ENCODE data around the gene CDC20. TPM values are rescaled to one million over a fixed set of nuclear protein-coding genes. Genes with fewer than 3 reads are reported as not detected.

The CDC20 gene
- total and polyA plus RNA-seq, 12 donors: 0.32 to 12.8 (median 2.3) TPM

DNA sequence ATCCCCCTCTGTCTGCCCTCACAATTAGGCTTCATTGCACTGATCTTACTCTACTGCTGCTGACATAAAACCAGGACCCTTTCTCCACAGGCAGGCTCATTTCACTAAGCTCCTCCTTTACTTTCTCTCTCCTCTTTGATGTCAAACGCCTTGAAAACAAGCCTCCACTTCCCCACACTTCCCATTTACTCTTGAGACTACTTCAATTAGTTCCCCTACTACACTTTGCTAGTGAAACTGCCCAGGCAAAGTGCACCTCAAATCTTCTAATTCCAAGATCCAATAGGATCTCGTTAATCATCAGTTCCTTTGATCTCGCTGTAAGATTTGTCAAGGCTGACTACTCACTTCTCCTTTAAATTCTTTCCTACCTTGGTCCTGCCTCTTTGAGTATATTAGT lies 5.9 kb upstream of the CDC20 start:
- Histone ChIP-seq H3K4me1 (replicated peaks in 1 of 2) (peaks cover 0 to 13% of the 10 kb centered on the region in 2 donors), H3K9me3 (replicated peaks in 1 of 3) (no peaks in the 10 kb centered on the region), H3K4me3 (no peak overlapping the region), H3K27me3 (no peaks in the 10 kb centered on the region), H3K36me3 (replicated peaks in 1 of 2) (no peaks in the 10 kb centered on the region), H3K27ac (no peak overlapping the region)
- no peak for DNase-seq
- 46 to 57% (median 53%) methylated on average over 3 of the region's 3 CpGs for WGBS, 4 donors
- TF ChIP-seq, protein P1, sequence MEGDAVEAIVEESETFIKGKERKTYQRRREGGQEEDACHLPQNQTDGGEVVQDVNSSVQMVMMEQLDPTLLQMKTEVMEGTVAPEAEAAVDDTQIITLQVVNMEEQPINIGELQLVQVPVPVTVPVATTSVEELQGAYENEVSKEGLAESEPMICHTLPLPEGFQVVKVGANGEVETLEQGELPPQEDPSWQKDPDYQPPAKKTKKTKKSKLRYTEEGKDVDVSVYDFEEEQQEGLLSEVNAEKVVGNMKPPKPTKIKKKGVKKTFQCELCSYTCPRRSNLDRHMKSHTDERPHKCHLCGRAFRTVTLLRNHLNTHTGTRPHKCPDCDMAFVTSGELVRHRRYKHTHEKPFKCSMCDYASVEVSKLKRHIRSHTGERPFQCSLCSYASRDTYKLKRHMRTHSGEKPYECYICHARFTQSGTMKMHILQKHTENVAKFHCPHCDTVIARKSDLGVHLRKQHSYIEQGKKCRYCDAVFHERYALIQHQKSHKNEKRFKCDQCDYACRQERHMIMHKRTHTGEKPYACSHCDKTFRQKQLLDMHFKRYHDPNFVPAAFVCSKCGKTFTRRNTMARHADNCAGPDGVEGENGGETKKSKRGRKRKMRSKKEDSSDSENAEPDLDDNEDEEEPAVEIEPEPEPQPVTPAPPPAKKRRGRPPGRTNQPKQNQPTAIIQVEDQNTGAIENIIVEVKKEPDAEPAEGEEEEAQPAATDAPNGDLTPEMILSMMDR (IDR thresholded peaks at IDR 0.05): no peak
- no peak for TF ChIP-seq POLR2A (IDR thresholded peaks at IDR 0.05)
- intact Hi-C loops (cut with DNase I): loop anchor here in 1 of 2 donors (5.0 kb wide), 1 partner anchor 116 kb away; no protein-coding TSS in a partner anchor

- 60 to 79% (median 73%) methylated on average over 2 of the region's 2 CpGs for WGBS, 4 donors
- H3K4me3 ChIP-seq: no peak overlapping the region
- intact Hi-C loops (cut with DNase I): loop anchor here in 1 of 2 donors (5.0 kb wide), 1 partner anchor 117 kb away; no protein-coding TSS in a partner anchor
- H3K27me3 ChIP-seq: no peaks in the 10 kb centered on the region
- H3K4me1 ChIP-seq (replicated peaks in 1 of 2): peaks cover 5 to 23% of the 10 kb centered on the region in 2 donors
- no peak for DNase-seq
- TF ChIP-seq POLR2A (IDR thresholded peaks at IDR 0.05): no peak
- TF ChIP-seq, protein P1 (IDR thresholded peaks at IDR 0.05): no peak
- no peak overlapping the region for H3K27ac ChIP-seq
- no peaks in the 10 kb centered on the region for H3K9me3 ChIP-seq (replicated peaks in 1 of 3)
- H3K36me3 ChIP-seq (replicated peaks in 1 of 2): no peaks in the 10 kb centered on the region
Observed at GRCh38 chr1:43354471-43354870, 4.3 kb upstream of the CDC20 start.

DNA sequence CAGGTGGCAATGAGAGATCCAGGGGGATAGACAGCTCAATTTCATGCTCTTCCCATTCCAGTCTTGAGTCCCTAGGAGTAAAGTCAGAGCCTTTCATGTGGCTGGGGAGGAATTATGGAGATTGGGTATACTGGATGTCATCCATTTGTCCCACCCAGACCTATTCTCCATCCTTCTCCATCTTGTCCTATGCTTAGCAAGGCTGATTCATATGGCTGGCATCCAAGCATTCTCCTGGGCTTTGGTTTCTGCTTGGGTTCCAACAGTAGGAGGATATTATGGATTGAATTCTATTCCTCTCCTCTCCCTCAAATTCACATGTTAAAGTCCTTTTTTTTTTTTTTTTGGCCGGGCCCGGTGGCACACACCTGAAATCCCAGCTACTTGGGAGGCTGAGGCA lies 3.8 kb upstream of the CDC20 start:
- Histone ChIP-seq H3K27me3 (no peaks in the 10 kb centered on the region), H3K4me1 (replicated peaks in 1 of 2) (peaks cover 5 to 19% of the 10 kb centered on the region in 2 donors), H3K27ac (no peak overlapping the region), H3K36me3 (replicated peaks in 1 of 2) (no peaks in the 10 kb centered on the region), H3K4me3 (no peak overlapping the region), H3K9me3 (replicated peaks in 1 of 3) (no peaks in the 10 kb centered on the region)
- 85 to 100% (median 94%) methylated on average over 2 of the region's 2 CpGs for WGBS, 4 donors
- no peak for TF ChIP-seq POLR2A (IDR thresholded peaks at IDR 0.05)
- TF ChIP-seq, protein P1 (IDR thresholded peaks at IDR 0.05): no peak
- DNase-seq: no peak
- intact Hi-C loops (cut with DNase I): loop anchor here (5.0 kb wide), 1 partner anchor 118 kb away; no protein-coding TSS in a partner anchor

DNA sequence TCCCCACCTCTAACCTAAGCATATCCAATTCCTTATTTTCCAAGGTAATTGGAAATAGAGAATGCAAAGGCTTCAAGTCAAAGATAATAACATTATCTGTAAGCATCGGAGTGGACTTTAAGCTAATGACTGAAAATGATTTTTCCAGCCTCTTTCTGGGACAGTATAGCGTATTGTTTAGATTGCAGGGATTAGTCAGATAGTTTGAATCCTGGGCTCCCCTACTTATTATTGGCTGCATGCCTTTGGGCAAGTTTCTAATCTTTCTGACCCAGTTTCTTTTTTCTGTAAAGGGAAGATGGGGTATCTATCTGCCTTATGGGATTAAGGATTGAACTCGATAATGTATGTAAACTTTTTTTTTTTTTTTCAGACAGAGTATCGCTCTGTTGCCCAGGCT lies 1.5 kb upstream of the CDC20 start:
- Histone ChIP-seq H3K36me3 (replicated peaks in 1 of 2) (peaks cover 0 to 11% of the 10 kb centered on the region in 2 donors), H3K9me3 (replicated peaks in 1 of 3) (no peaks in the 10 kb centered on the region), H3K27me3 (no peaks in the 10 kb centered on the region), H3K27ac (no peak overlapping the region), H3K4me3 (no peak overlapping the region), H3K4me1 (replicated peaks in 1 of 2) (peaks cover 5 to 18% of the 10 kb centered on the region in 2 donors)
- intact Hi-C loops (cut with DNase I): loop anchor here in 1 of 2 donors (5.0 kb wide), 1 partner anchor 120 kb away; no protein-coding TSS in a partner anchor
- WGBS, 4 donors: 86 to 95% (median 95%) methylated on average over 4 of the region's 4 CpGs
- TF ChIP-seq, protein P1 (IDR thresholded peaks at IDR 0.05): no peak
- no peak for DNase-seq

Measured in adrenal gland (tissue), 12 donors.